Measurements from ENCODE around the gene TUSC2.

GRCh38 chr3:50302095-50303012 is 25.7 kb downstream of the TUSC2 start:
- TF ChIP-seq CTCF (IDR thresholded peaks at IDR 0.05; ENCODE audit: low read length) (no peak), EZH2 (optimal IDR thresholded peaks at IDR 0.05; ENCODE audit: low read depth, low read length) (no peak), EZH2phosphoT487 (IDR thresholded peaks at IDR 0.05; ENCODE audit: low read length) (no peak)

Measured in MM.1S (cell line).